GM18868 (cell line): Measurements from ENCODE around the gene FBXO33.

ENCODE experiments used
- ATAC-seq: cut with Tn5 transposase; IDR thresholded peaks from one replicate; pipeline ENCODE4 v1.9.1; 2021; ENCODE audit warnings: mild to moderate bottlenecking, moderate library complexity; ENCODE audit not compliant: unreplicated experiment

Gene FBXO33

DNA sequence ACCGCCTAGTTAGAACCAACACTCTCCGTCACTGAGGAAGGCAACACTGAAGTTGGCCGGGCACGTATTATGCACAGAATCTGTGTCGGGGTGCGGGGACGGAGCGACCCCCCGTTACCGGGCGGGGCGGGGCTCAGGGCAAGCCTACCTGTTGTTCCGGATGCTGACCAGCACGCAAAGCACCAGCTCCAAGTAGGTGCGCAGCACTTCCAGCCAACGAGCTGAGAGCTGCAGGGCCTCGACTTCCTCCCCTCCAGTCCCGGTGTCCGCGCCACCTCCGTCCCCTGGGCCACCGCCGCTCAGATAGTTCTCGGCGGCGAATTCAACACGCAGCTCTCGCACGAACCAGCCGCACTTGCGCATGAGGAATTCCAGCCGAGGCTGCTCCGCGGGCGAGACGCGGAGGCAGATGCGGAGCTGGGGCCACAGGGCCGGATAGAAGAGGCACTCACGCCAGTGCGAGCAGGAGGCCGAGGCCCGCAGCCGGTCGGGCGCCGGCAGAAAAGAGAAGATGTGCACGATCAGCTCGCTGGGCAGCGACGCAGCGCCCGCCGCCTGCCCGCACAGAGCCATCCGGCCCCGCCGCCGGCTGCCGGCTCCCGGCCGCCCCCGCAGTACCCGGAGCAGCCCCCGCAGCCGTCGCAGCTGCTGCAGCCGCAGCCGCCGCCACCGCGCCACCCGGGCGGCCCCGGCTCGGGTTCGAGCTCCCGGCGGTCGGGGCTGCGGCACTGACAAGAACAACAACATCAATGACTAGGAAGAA is 636 bp downstream of the FBXO33 start:
- peak; percentile 14 for ATAC-seq

- ATAC-seq = peak; percentile 0
These were observed 1.3 kb downstream of the FBXO33 start for GRCh38 chr14:39430762-39431415.

DNA sequence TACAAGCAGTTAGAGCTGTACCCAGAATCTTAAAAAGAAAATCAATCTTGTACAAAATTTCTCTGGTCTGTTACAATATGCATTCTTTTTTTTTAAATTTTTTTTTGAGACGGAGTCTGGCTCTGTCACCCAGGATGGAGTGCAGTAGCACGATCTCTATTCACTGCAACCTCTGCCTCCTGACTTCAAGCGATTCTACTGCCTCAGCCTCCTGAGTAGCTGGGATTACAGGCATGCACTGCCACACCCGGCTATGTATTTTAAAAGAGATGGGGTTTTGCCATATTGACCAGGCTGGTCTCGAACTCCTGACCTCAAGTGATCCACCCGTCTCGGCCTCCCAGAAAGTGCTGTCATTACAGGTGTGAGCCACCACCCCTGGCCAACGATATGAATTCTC is 4.1 kb downstream of the FBXO33 start:
- no peak for ATAC-seq

DNA sequence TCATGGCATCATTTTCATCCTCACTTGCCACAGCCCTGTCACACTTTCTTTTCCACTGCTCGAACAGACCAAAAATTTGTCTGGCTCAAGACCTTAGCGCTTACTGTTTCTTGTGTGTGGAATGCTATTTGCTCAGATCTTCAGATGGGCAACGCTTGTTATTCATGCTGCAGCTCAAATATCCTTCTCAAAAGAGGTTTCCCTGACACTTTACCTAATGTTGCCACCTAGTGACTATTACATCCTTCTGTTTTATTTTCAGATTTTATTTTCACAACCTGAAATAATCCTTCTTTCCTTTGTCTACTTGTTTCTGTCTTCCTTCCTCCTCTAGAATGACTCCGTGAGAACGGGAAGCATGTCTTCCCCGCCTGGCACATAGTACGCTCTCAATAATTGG is 5.6 kb downstream of the FBXO33 start:
- ATAC-seq = no peak

DNA sequence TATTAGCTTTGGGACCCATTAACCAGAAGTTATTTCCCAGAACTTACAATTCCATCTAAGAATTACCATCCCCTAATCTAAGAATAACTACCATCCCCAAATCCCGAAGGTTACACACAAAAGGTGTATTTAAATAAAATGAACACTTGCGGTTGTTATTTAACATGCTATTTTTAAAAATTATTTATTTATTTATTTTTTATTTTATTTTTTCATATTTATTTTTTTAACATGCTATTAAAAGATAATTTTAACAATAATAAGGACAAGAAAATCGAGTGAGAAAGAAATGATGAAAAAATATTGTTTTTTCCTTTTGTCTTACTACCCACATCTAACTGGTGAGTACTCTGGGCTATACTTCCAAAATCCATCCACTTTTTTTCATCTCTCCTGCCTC is 6.3 kb downstream of the FBXO33 start:
- no peak for ATAC-seq

GRCh38 chr14:39423793-39424192 is 8.4 kb downstream of the FBXO33 start:
- ATAC-seq = no peak

GRCh38 chr14:39422243-39422642 is 10.0 kb downstream of the FBXO33 start:
- no peak for ATAC-seq

- ATAC-seq = no peak
These were observed 13.0 kb downstream of the FBXO33 start for GRCh38 chr14:39419272-39419671.

GRCh38 chr14:39417014-39417413 is 15.2 kb downstream of the FBXO33 start:
- no peak for ATAC-seq

DNA sequence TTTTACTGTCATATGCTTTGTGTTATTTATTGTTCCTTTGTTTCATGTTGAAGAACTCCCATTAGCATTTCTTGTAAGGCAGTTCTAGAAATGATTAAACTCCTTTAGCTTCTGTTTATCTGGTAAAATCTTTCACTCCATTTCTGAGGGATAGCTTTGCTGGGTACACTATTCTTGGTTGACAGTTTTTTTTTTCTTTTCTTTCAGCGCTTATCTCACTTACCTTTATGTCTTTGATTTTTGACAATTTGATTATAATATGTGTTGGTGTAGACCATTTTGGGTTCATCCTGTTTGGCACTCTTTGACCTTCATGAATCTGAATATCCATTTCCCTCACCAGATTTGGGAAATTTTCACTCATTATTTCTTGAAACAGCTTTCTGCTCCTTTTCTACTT is 16.2 kb downstream of the FBXO33 start:
- ATAC-seq = no peak

- no peak for ATAC-seq
These were observed 25.7 kb downstream of the FBXO33 start for GRCh38 chr14:39406560-39406959.

DNA sequence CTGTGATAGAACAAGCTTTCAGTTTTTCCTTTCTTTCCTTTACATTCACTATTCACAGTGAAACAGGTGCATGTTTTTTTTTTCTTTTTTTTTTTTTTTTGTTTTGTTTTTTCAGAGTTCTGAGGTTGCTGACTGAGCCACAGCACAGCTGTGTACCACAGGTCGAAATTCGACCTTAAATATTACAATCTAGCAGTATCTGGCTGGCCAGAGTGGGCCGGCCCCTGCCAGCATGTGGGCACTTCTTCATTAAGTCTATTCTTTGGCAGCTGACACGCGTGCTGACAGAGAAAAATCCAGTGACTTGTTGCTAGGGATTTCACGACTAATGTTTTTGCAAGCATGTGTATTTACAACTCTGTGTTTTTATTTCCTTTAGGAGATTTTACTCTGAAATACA is 33.9 kb downstream of the FBXO33 start:
- ATAC-seq = no peak

DNA sequence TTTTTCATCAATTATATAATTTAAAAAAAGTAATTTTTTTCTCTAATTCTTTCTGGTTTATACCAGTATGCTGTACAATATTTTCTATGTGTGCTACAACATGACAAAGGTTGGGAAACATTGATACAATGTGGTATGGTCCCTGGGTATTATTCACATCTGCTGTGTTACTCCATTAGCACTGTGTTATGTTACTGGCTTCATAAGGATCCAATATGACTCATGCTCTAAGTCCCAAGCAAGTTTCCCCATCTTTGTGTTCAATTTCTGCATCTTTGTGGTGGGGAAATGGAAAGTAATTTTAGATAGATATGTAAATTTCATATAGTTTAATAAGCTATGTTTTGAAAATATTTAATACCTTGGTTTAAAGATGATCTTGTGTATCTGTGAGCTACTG is 35.8 kb downstream of the FBXO33 start:
- no peak for ATAC-seq

- no peak for ATAC-seq
These were observed 36.5 kb downstream of the FBXO33 start for GRCh38 chr14:39395555-39396254.

- no peak for ATAC-seq
These were observed 38.9 kb downstream of the FBXO33 start for GRCh38 chr14:39393289-39393688.

- no peak for ATAC-seq
These were observed 48.1 kb downstream of the FBXO33 start for GRCh38 chr14:39384177-39384576.

- ATAC-seq = no peak
These were observed 48.5 kb downstream of the FBXO33 start for GRCh38 chr14:39383741-39384140.

- ATAC-seq = peak; percentile 76
These were observed 49.1 kb downstream of the FBXO33 start for GRCh38 chr14:39383026-39383660.

DNA sequence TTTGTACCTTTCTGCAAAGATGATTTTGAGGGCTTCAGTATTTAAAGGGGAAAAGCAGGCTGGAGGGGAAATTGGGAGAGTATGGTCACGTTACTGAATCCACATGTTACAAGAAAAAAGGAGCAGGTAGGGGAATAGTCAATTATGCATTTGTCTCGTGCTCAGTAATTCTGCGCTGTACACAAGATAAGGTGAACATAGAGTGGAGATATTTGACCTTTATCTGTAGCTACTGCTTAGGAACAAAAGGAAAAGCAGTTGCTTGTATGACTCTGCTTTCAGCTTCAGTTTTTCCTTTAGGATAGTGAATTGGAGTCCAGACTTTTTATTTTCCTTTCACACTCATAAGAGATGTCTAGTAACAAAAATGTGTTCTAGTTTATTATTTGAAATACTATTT is 49.8 kb downstream of the FBXO33 start:
- no peak for ATAC-seq

- ATAC-seq = no peak
These were observed 50.9 kb downstream of the FBXO33 start for GRCh38 chr14:39381366-39381765.

DNA sequence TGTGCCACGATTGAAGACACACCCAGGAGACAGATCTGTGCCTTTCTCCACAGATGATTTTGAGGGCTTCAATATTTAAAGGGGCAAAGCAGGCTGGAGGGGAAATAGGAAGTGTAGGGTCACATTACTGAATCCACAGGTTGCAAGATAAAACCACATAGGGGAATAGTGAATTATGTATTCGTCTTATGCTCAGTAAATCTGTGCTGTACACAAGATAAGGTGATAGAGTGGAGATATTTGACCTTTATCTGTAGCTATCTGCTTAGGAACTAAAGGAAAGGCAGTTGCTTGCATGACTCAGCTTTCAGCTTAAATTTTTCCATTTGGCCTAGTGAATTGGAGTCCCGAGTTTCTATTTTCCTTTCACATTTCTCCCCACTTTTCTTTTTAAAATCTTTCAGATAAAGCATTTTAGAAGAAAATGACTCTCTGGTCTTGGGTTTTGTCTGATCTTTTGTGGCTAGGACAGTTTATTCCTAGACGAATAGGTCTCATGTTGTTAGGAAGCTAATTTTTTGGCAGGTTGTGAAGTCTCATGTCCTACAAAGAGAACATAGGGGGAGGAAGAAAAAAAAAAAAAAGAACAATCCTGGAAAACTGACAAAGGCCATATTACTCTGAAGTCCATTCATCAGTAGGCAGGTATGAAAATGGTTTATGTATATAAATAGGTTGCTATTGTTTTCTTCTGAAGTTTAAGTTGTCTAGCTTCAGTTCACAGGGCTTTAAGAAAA is 55.4 kb downstream of the FBXO33 start:
- ATAC-seq = no peak
